ENCODE results near the gene ADK. TPM values are rescaled to one million over a fixed set of nuclear protein-coding genes. Genes with fewer than 3 reads are reported as not detected.

ADK gene
- total and polyA plus RNA-seq, 2 of the 4 experiments (the other 2 are of a cell fraction) = 30.6 to 40.9 TPM

GRCh38 chr10:74328388-74328787 is 177.4 kb downstream of the ADK start:
- no TSS peak for BruUV-seq (replicated peaks)
- Histone ChIP-seq H3K4me1 (ENCODE audit: control insufficient read depth, insufficient read depth, low read length) (no peaks in the 10 kb centered on the region), H3K27me3 (ENCODE audit: control insufficient read depth, insufficient read depth, low read length) (no peaks in the 10 kb centered on the region), H2AFZ (replicated peaks; ENCODE audit: low read length, poor library complexity) (no peak overlapping the region), H3K4ac (ENCODE audit: low read depth, low read length) (no peak overlapping the region), H4K5ac (ENCODE audit: low read depth, low read length) (no peak overlapping the region), H4K8ac (ENCODE audit: low read depth in 2 of 2, low read length in 2 of 2) (no peak overlapping the region), H2BK5ac (ENCODE audit: low read depth, low read length, poor library complexity, severe bottlenecking) (no peak overlapping the region), H3K9me3 (ENCODE audit: control insufficient read depth, insufficient read depth, low read length) (no peaks in the 10 kb centered on the region), H3K9ac (ENCODE audit: low read depth, low read length) (no peak overlapping the region), H4K91ac (ENCODE audit: insufficient read depth, low read depth, low read length) (no peak overlapping the region), H3K9me1 (ENCODE audit: insufficient read depth, low read length) (peaks cover 4% of the 10 kb centered on the region; the same call in 1 of the 2 replicates), H4K20me1 (ENCODE audit: insufficient read depth, low read length) (no peaks in the 10 kb centered on the region), H2AK9ac (replicated peaks; ENCODE audit: low read depth, low read length, poor library complexity) (no peak overlapping the region), H3K36me3 (ENCODE audit: control insufficient read depth, insufficient read depth, low read length) (no peaks in the 10 kb centered on the region), H3K4me2 (ENCODE audit: low read depth, low read length) (no peak overlapping the region), H3K4me3 (ENCODE audit: insufficient read depth, low read depth, low read length) (no peak overlapping the region), H3K18ac (ENCODE audit: low read depth, low read length) (no peak overlapping the region), H2BK120ac (ENCODE audit: low read depth, low read length) (no peak overlapping the region), H3K27ac (ENCODE audit: insufficient read depth, low read length) (no peak overlapping the region), H3K14ac (replicated peaks; ENCODE audit: low read depth, low read length) (no peak overlapping the region), H2BK20ac (ENCODE audit: low read depth, low read length) (no peak overlapping the region), H2BK15ac (ENCODE audit: low read depth, low read length) (no peak overlapping the region), H2AK5ac (ENCODE audit: low read depth, low read length) (no peak overlapping the region), H3K79me1 (ENCODE audit: low read depth in 1 of 2, low read length in 2 of 2) (peaks cover 3 to 27% of the 10 kb centered on the region in 2 experiments; a peak in 3 of 4 replicates), H3K56ac (ENCODE audit: extremely low read depth, insufficient read depth, low read length) (no peak overlapping the region), H3K23ac (ENCODE audit: low read depth, low read length) (no peak overlapping the region)
- dilution Hi-C loops (cut with HindIII; ENCODE audit: low sequenced_read_pairs, unreplicated experiment) = no loop called here
- in situ Hi-C loops (cut with MboI; ENCODE audit: low sequenced_read_pairs) = no loop called here
- ChIA-PET CTCF (no interaction called here), POLR2A (ENCODE audit: unreplicated experiment) (no interaction called here)
- WGBS, 2 experiments (ENCODE audit: extremely low coverage in 2 of 2, insufficient read length in 1 of 2) = no CpG with 5 or more reads among the region's 2 CpGs
- no peak for TF ChIP-seq BHLHE40 (IDR thresholded peaks at IDR 0.05; ENCODE audit: low read depth, low read length)
- no peak for TF ChIP-seq CHD1 (IDR thresholded peaks at IDR 0.05; ENCODE audit: low read depth, low read length)
- TF ChIP-seq NFE2L2 (IDR thresholded peaks at IDR 0.05; ENCODE audit: low read depth, low read length) = no peak
- no peak for TF ChIP-seq MXI1 (IDR thresholded peaks at IDR 0.05; ENCODE audit: borderline replicate concordance, low read depth, low read length)
- no peak for TF ChIP-seq RFX5 (IDR thresholded peaks at IDR 0.05; ENCODE audit: low read depth, low read length)
- no peak for TF ChIP-seq MAZ (IDR thresholded peaks at IDR 0.05; ENCODE audit: borderline replicate concordance, low read depth, low read length)
- TF ChIP-seq MAFK (IDR thresholded peaks at IDR 0.05; ENCODE audit: low read depth, low read length) = no peak
- TF ChIP-seq RCOR1 (IDR thresholded peaks at IDR 0.05; ENCODE audit: insufficient replicate concordance, low read length) = no peak
- TF ChIP-seq SMC3 (IDR thresholded peaks at IDR 0.05; ENCODE audit: low read depth, low read length) = no peak
- no peak for TF ChIP-seq ELK1 (IDR thresholded peaks at IDR 0.05; ENCODE audit: borderline replicate concordance, low read depth, low read length)
- TF ChIP-seq USF2 (IDR thresholded peaks at IDR 0.05; ENCODE audit: low read depth, low read length) = no peak
- TF ChIP-seq CTCF (conservative IDR thresholded peaks at IDR 0.05; ENCODE audit: low read depth, low read length) = no peak
- TF ChIP-seq FOS (IDR thresholded peaks at IDR 0.05; ENCODE audit: low read depth, low read length) = no peak
- TF ChIP-seq POLR2A (IDR thresholded peaks at IDR 0.05; ENCODE audit: low read depth, low read length) = no peak
- TF ChIP-seq CEBPB (IDR thresholded peaks at IDR 0.05; ENCODE audit: low read depth, low read length) = no peak
- no peak for TF ChIP-seq RAD21 (IDR thresholded peaks at IDR 0.05; ENCODE audit: low read length)
- intact Hi-C loops (cut with micrococcal nuclease) = no loop called here
- ATAC-seq (ENCODE audit: low read depth) = no peak
- DNase-seq = no peak

Measured in IMR-90 (cell line).